HG03060 (cell line): ENCODE measurements around the gene SNRPB2.

Source experiments
- ATAC-seq: cut with Tn5 transposase; IDR thresholded peaks from one replicate; pipeline ENCODE4 v1.9.1; 2021; ENCODE audit warnings: low read depth, moderate number of reproducible peaks; ENCODE audit not compliant: unreplicated experiment

SNRPB2 gene

DNA sequence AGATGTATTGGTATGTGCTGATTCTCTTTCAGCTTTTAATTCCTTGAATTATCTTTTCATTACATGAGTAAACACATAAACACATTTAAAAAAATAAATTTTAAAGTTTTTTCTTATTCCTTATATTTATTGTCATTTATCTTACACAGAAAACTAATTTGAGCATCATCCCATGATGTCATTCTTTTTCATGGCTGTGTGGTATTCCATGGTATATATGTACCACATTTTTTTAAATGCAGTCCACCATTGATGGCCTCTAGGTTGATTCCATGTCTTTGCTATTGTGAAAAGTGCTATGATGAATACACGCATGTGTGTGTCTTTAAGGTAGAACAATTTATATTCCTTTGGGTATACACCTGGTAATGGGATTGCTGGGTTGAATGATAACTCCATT, 51.7 kb downstream of the SNRPB2 start:
- ATAC-seq, result no peak

DNA sequence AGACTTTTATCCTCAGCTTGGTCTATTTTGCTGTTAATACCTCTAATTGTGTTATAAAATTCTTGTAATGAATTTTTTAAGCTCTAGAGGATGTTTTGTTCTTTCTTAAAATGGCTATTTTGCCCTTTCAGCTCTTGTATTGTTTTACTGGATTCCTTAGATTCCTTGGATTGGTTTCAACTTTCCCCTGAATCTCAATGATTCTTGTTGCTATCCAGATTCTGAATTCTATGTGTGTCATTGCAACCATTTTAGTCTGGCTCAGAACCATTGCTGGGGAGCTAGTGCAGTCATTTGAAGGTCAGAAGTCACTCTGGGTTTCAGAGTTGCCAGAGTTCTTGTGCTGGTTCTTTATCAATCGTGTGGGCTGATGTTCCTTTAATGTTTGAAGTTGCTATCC, 55.4 kb downstream of the SNRPB2 start:
- ATAC-seq, result no peak
